ENCODE results near the gene ZC3H4.
A peak's percentile ranks its signal among the peaks of the same experiment; 100 is the strongest.

Gene ZC3H4

DNA sequence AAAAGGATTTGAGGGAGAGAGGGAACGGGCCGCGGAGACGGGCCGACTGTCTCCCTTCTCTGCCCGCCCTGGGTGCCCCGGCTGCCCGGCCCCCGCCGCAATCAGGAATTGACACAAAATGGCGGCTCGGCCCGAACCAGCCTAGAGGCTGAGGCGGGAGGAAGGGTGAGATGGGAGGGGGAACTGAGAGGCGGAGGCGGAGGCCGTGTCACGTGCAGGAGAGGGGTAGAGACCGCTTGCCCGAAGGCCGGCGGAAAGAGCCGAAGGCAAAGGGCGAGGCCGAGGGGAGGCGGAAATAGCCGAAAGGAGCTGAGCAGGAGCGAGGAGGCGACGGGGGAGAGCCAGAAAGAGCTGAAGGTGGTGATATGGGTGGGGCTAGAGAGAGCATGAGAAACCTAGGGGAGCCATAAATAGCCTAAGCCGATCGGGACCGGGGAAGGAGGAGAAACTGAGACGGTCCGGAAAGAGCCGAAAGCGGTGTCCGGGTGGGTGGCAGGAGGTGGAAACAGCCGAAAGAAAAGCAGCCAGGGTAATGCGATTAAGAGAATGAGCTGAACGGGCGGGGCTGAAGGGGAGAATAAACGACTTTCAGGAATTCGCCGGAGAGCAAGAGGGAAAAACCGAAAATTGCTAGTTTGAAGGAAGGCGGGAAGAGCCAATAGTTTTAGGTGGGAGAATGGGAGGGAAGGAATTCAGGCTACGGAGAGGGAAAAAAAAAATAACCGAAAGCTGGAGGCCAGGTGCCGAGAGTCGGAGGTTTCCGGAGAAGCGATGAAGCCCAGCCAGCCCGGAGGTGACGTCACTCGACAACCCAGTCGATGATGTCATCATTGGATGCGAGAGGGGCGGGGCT is at the start of gene ZC3H4:
Gene ZC3H4, minus strand, starts transcription at position 780 of the 853 bp plus-strand sequence. CDS start 1,192 bp downstream, outside the sequence.
- H3K4me3 ChIP-seq (ENCODE audit: low read length): peak within 1 kb of the TSS; percentile 81
- H3K9me3 ChIP-seq (ENCODE audit: low read length): no peaks in the 10 kb centered on the region
- H2AFZ ChIP-seq (ENCODE audit: low read depth, low read length): peak within 1 kb of the TSS; percentile 8
- H3K27me3 ChIP-seq (ENCODE audit: insufficient read depth, low read length): no peaks in the 10 kb centered on the region
- H3K36me3 ChIP-seq (ENCODE audit: insufficient read depth, low read length): peaks cover 8% of the 10 kb centered on the region
- peaks cover 37% of the 10 kb centered on the region for H3K4me1 ChIP-seq (ENCODE audit: insufficient read depth, low read length)

GRCh38 chr19:47161876-47162489 is 48.4 kb upstream of the ZC3H4 start:
- Histone ChIP-seq H3K36me3 (ENCODE audit: insufficient read depth, low read length) (peaks cover 48% of the 10 kb centered on the region), H3K9me3 (ENCODE audit: low read length) (no peaks in the 10 kb centered on the region), H2AFZ (ENCODE audit: low read depth, low read length) (no peak overlapping the region), H3K27me3 (ENCODE audit: insufficient read depth, low read length) (no peaks in the 10 kb centered on the region), H3K4me1 (ENCODE audit: insufficient read depth, low read length) (peaks cover 23% of the 10 kb centered on the region), H3K4me3 (ENCODE audit: low read length) (no peak overlapping the region)

DNA sequence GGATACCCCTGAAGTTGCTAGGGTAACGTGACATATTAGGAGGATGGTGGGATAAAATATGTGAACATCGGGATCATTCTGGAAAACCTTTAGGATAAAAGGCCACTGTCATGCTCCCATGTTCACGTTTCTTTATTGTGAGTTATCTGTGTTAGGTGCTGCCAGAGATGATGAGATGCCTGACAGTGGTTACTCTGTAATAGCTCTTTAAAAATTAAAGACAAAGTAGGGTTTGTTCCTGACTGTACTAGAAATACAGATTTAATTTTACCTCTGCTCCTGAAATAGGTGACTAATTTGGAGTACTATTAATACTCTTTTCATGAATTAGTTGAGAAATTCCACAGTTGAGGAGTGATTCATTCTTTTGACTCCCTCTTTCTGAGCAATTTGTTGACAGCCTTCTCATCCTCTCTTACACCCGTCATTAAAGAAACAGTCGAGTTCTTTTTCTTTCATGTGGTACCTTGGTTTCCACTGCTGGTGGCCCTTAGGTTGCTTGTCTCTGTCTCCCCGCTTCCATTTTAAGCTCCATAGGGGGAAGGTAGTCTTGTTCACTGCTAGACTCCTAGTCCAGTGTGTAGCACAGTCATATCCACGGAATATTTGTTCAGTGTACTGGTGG is 45.4 kb upstream of the ZC3H4 start:
- H3K27me3 ChIP-seq (ENCODE audit: insufficient read depth, low read length): no peaks in the 10 kb centered on the region
- H2AFZ ChIP-seq (ENCODE audit: low read depth, low read length): no peak overlapping the region
- peaks cover 41% of the 10 kb centered on the region for H3K4me1 ChIP-seq (ENCODE audit: insufficient read depth, low read length)
- peaks cover 51% of the 10 kb centered on the region for H3K36me3 ChIP-seq (ENCODE audit: insufficient read depth, low read length)
- H3K9me3 ChIP-seq (ENCODE audit: low read length): no peaks in the 10 kb centered on the region
- H3K4me3 ChIP-seq (ENCODE audit: low read length): no peak overlapping the region

GRCh38 chr19:47158367-47158791 is 44.8 kb upstream of the ZC3H4 start:
- H3K4me3 ChIP-seq (ENCODE audit: low read length): no peak overlapping the region
- H3K9me3 ChIP-seq (ENCODE audit: low read length): no peaks in the 10 kb centered on the region
- H2AFZ ChIP-seq (ENCODE audit: low read depth, low read length): no peak overlapping the region
- peaks cover 41% of the 10 kb centered on the region for H3K4me1 ChIP-seq (ENCODE audit: insufficient read depth, low read length)
- no peaks in the 10 kb centered on the region for H3K27me3 ChIP-seq (ENCODE audit: insufficient read depth, low read length)
- H3K36me3 ChIP-seq (ENCODE audit: insufficient read depth, low read length): peaks cover 51% of the 10 kb centered on the region

GRCh38 chr19:47157431-47158321 is 44.1 kb upstream of the ZC3H4 start:
- Histone ChIP-seq H2AFZ (ENCODE audit: low read depth, low read length) (no peak overlapping the region), H3K27me3 (ENCODE audit: insufficient read depth, low read length) (no peaks in the 10 kb centered on the region), H3K4me3 (ENCODE audit: low read length) (no peak overlapping the region), H3K9me3 (ENCODE audit: low read length) (no peaks in the 10 kb centered on the region), H3K36me3 (ENCODE audit: insufficient read depth, low read length) (peaks cover 56% of the 10 kb centered on the region), H3K4me1 (ENCODE audit: insufficient read depth, low read length) (peaks cover 43% of the 10 kb centered on the region)

DNA sequence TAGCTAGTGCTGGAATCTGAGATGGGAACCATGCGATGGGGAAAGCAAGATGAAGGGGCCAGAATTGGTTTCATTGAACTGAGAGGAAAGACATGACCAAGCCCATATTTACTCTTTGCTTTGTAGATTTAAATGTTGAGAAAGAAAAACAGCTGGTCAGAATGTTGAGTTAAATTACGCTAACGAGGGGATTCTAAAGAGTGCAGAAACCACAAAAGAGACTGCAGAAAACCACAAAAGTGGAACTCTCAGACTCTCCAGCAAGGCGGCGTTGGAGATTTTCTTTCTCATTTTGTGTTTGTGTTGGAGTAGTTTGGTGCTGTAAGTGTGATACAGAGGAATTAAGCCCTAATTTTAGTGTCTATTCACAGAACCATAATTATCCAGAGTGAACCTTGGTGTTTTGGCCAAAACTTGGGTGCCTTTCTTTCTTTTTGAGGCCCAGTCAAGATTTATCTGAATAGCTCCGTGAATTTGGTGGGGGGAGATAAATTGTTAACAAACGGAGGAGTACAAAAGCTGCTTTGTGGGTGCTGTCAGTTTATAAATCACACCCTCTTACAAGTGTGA is 43.4 kb upstream of the ZC3H4 start:
- Histone ChIP-seq H2AFZ (ENCODE audit: low read depth, low read length) (no peak overlapping the region), H3K4me3 (ENCODE audit: low read length) (no peak overlapping the region), H3K36me3 (ENCODE audit: insufficient read depth, low read length) (peaks cover 57% of the 10 kb centered on the region), H3K27me3 (ENCODE audit: insufficient read depth, low read length) (no peaks in the 10 kb centered on the region), H3K4me1 (ENCODE audit: insufficient read depth, low read length) (peaks cover 50% of the 10 kb centered on the region), H3K9me3 (ENCODE audit: low read length) (no peaks in the 10 kb centered on the region)

DNA sequence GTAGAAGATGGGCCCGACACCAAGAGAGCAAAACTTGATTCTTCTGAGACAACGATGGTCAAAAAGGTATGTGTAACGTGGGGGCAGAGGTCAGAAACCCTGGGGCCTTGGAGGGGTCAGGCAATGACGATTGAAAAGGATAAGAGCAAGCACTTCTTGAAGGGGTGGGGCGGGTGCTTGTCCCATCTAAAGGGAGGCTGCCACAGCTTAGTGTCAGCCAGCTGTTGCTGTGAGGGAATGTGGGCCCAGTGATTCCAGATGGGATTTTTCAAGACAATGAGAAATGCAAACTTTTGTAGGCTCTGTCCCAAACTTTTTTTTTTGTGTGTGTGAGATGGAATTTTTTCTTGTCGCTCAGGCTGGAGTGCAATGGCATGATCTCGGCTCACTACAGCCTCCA is 41.6 kb upstream of the ZC3H4 start:
- Histone ChIP-seq H3K9me3 (ENCODE audit: low read length) (no peaks in the 10 kb centered on the region), H2AFZ (ENCODE audit: low read depth, low read length) (no peak overlapping the region), H3K4me3 (ENCODE audit: low read length) (no peak overlapping the region), H3K36me3 (ENCODE audit: insufficient read depth, low read length) (peaks cover 65% of the 10 kb centered on the region), H3K4me1 (ENCODE audit: insufficient read depth, low read length) (peaks cover 65% of the 10 kb centered on the region), H3K27me3 (ENCODE audit: insufficient read depth, low read length) (no peaks in the 10 kb centered on the region)

GRCh38 chr19:47153266-47153665 is 39.7 kb upstream of the ZC3H4 start:
- Histone ChIP-seq H3K27me3 (ENCODE audit: insufficient read depth, low read length) (no peaks in the 10 kb centered on the region), H3K36me3 (ENCODE audit: insufficient read depth, low read length) (peaks cover 61% of the 10 kb centered on the region), H3K4me3 (ENCODE audit: low read length) (no peak overlapping the region), H3K9me3 (ENCODE audit: low read length) (no peaks in the 10 kb centered on the region), H3K4me1 (ENCODE audit: insufficient read depth, low read length) (peaks cover 54% of the 10 kb centered on the region), H2AFZ (ENCODE audit: low read depth, low read length) (no peak overlapping the region)

GRCh38 chr19:47152632-47153031 is 39.1 kb upstream of the ZC3H4 start:
- peaks cover 65% of the 10 kb centered on the region for H3K36me3 ChIP-seq (ENCODE audit: insufficient read depth, low read length)
- H3K4me3 ChIP-seq (ENCODE audit: low read length): no peak overlapping the region
- H2AFZ ChIP-seq (ENCODE audit: low read depth, low read length): no peak overlapping the region
- H3K4me1 ChIP-seq (ENCODE audit: insufficient read depth, low read length): peaks cover 47% of the 10 kb centered on the region
- H3K9me3 ChIP-seq (ENCODE audit: low read length): no peaks in the 10 kb centered on the region
- H3K27me3 ChIP-seq (ENCODE audit: insufficient read depth, low read length): no peaks in the 10 kb centered on the region

- Histone ChIP-seq H3K9me3 (ENCODE audit: low read length) (no peaks in the 10 kb centered on the region), H3K27me3 (ENCODE audit: insufficient read depth, low read length) (no peaks in the 10 kb centered on the region), H3K4me1 (ENCODE audit: insufficient read depth, low read length) (peaks cover 45% of the 10 kb centered on the region), H2AFZ (ENCODE audit: low read depth, low read length) (no peak overlapping the region), H3K4me3 (ENCODE audit: low read length) (no peak overlapping the region), H3K36me3 (ENCODE audit: insufficient read depth, low read length) (peaks cover 66% of the 10 kb centered on the region)
Measured at GRCh38 chr19:47152205-47152604, 38.6 kb upstream of the ZC3H4 start.

DNA sequence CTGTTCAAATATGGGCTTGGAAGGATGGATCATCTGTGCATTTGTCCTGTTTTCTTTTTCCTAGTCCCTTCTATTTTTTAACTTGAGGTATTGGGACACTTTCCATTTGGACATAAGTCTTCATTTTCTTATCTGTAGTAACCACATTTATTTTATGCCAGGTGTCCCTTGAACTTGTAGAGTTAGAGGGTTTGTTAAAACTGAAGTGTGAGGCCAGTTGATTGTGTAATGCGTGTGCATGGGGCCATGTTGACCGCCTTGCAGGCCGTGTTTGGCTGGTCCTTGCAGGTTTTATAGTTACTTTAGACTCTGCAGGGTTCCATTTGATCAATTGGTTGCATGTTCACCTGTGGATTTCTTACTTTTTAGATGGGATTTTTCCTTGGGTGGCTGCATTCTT is 38.1 kb upstream of the ZC3H4 start:
- no peaks in the 10 kb centered on the region for H3K27me3 ChIP-seq (ENCODE audit: insufficient read depth, low read length)
- no peaks in the 10 kb centered on the region for H3K9me3 ChIP-seq (ENCODE audit: low read length)
- no peak overlapping the region for H3K4me3 ChIP-seq (ENCODE audit: low read length)
- H3K4me1 ChIP-seq (ENCODE audit: insufficient read depth, low read length): peaks cover 39% of the 10 kb centered on the region
- H3K36me3 ChIP-seq (ENCODE audit: insufficient read depth, low read length): peaks cover 72% of the 10 kb centered on the region
- H2AFZ ChIP-seq (ENCODE audit: low read depth, low read length): no peak overlapping the region

DNA sequence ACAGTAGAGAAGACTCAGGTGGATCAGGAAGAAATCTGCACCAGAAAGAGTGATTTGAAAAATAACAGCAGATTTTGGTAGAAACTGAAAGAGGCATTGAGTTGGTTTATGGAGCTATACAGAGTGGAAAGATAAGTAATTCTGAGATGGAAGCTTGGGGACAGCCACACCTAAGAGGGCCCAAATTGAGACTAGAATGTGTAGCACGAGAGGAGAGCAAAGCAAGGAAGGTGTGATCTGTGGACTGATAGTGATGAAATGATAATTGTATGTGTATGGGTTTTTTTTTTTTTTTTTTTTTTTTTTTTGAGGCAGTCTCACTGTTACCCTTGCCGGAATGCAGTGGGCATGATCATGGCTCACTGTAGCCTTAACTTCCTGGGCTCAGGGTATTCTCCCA is 33.3 kb upstream of the ZC3H4 start:
- Histone ChIP-seq H3K27me3 (ENCODE audit: insufficient read depth, low read length) (no peaks in the 10 kb centered on the region), H3K4me1 (ENCODE audit: insufficient read depth, low read length) (peaks cover 16% of the 10 kb centered on the region), H3K36me3 (ENCODE audit: insufficient read depth, low read length) (peaks cover 75% of the 10 kb centered on the region), H2AFZ (ENCODE audit: low read depth, low read length) (no peak overlapping the region), H3K9me3 (ENCODE audit: low read length) (no peaks in the 10 kb centered on the region), H3K4me3 (ENCODE audit: low read length) (no peak overlapping the region)
